Medulla oblongata (tissue), 1 donor: ENCODE data around the gene ANKRD55.
"Not testable (repeated sequence)": the region's sequence is repeated elsewhere in the genome, so short reads cannot be mapped to it uniquely, and the experiment has no call there.

Experiments
- DNase-seq: peaks from one replicate; pipeline ENCODE4 v3.0.0-alpha.2; 2015; ENCODE audit errors: extremely low spot score

The ANKRD55 gene

DNA sequence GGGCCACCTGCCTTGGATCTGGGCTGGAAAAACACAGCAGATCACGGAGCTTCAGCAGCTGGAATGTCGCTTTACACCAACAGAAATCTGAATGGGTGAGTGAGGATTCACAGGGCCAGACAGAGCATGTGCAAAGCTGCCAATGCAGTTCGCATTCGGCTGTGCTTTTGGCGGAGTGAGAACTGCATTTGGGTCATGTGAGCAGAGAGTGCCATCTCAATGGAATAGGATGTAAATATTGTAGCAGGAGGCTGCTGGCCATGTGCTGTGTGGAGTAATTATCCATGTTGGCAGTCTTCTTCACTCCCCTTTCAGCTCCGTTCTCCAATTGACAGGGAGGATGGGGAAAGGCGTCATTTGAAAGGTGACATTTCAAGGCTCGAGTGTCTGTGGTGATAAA, at the start of gene ANKRD55:
Gene ANKRD55, minus strand, starts transcription at position 101 of the 400 bp plus-strand sequence. CDS start 417 bp downstream, outside the sequence.
- no peak for DNase-seq

DNA sequence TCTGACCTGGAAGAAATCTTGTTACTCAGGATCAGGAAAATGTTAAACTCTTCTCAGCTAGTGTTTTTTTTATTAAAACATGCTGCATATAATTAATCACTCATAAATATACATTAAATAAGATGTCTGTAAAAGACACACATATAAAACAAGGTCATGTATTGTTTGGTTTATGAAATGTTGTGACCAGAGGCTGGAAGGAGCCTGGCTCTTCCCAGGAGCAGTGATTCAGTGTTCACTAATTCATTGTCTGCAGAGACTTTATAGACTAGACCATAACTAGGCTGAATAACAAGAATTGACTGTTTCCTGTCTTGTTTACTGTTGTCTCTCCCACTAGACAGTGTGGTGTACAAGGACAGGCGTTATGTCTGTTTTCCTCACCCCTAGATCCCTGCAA, 49.1 kb upstream of the ANKRD55 start:
- no peak for DNase-seq

DNA sequence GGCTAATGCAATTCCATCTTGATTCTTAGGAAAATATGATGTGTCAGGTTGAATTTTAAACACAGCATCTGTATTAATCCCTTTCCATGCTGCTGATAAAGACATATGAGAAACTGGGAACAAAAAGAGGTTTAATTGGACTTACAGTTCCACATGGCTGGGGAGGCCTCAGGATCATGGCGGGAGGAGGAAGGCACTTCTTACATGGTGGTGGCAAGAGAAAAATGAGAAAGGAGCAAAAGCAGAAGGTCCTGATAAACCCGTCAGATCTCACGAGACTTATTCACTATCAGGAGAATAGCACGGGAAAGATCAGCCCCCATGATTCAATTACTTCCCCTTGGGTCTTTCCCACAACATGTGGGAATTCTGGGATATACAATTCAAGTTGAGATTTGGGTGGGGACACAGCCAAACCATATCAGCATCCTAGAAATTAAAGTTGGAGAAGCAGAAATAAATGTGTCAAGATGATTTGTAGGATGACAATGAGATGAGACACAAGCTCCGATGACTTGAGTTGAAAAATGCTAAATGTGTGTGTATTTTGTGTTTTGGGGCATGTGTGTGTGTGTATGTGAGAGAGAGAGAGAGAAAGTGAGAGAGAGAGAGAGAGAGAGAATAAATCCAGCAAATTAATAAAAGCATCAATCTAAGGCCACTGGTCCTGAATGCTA, 48.5 kb upstream of the ANKRD55 start:
- no peak for DNase-seq

DNA sequence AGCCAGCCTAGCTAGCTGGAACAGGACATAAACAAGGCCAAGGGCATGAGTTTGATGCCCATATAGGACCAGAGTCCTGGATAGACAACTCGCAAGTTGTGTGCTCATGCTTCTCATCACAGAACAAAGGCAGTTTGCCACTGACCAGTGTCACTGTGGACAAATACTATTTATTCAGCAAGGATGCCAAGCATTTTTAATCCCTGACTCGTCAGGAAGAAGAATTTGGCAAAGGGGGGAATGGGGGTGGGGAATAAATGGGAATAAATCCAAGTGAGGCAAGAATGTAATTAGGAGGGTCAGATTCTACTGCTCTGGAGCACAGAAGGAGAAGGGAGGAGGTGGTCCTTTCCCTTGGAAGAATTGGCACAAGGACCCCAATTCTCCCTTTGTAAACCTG, 46.8 kb upstream of the ANKRD55 start:
- DNase-seq: no peak

DNA sequence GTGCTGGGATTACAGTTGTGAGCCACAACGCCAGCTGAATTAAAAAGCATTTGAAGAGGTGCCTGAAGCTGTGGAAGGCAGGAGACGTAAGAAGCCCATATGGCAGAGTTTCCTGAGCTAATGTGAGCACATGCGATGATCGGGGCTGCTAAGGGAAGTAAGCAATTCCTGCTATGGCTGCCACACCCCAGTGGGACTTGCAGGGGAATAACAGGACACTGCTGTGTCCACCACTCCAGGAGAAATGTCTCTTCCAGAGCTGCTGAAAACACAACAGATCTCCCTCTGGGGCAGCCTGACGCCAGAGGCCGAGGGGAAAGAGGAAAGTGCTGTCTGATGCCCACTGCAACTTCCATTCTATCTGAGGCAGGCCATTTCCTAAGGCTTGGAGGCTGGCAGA, 46.2 kb upstream of the ANKRD55 start:
- no peak for DNase-seq

DNA sequence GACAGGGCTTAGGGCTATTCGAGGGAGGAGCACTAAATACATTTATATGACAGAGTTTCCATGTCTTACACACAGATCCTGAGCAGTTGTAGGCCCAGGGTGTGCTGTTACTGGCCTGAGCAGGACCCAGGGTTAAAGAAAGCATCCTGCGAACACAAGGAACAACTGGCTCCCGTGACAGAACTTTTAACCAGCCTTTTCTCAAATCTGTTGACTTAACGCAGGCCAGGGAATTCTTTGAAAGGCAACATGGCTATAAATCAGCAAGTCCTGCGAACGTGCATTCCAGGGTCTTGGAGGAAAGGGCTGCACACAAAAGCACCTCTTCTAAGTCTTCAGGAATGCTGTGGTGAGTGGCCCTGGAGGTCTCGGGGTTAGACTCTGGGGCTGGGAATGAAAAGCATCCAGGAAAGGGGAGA, 45.2 kb upstream of the ANKRD55 start:
- DNase-seq: no peak

DNA sequence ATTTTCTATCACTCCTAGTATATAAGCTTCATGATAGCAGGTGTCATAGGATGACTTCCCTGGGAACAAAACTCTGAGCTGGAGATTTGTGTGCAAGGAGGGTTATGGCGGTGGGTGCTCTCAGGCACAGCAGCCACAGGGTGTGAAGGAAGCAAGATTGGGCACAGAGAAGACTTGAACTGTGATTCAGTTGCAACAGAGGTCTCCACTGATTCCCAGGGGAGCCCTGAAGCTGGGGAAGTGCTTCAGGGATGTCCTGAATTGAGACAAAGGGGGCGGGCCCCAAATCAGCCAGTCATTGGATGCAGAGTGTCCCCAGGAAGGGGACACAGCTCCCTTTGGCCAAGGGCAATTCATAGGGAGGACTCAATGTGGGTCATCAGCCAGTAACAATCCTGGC, 44.4 kb upstream of the ANKRD55 start:
- no peak for DNase-seq

DNA sequence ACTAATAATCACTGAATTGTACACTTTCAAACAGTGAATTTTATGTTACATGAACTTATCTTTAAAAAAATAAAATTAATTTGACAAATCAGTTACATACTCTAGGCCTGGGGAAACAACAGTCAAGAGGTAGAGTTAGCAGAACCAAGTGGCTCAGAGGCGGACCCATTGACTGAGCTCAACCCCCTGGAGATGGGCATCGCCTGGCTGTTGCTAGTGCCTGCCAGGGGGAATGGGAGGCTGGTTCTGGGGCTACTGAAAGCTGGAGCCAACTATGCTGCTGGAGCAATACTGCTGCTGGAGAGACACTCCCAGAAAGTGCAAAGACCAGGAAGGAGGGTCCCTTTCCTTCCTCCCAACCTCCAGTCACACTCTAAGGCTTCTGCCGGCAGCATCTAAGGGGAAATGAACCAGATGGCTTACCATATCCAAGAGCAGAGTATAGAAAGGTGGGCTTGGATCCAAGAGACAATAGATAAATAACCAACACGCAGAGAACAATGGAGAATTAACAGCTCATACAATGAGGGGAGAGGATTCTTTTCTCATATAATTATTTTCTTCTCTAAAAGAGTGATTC, 40.3 kb upstream of the ANKRD55 start:
- peak; percentile 28 for DNase-seq

DNA sequence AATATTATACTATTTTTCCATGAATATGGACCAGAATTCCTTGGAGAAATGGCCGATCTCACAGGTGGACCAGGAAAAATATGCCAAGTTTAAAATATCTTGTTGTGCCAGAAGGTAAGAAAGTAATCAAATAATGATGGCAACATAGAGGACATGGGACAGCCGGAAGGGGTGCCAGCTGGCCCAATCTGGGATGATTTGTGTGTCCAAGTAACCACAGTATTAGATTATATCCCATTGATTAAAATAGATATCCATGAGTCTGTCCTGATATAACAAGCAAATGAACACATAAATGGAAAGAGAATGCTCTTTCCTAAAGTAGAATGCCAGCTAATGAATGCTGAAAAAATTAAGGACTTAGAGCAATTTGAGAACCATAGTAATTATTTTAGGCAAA, 39.6 kb upstream of the ANKRD55 start:
- DNase-seq: no peak

DNA sequence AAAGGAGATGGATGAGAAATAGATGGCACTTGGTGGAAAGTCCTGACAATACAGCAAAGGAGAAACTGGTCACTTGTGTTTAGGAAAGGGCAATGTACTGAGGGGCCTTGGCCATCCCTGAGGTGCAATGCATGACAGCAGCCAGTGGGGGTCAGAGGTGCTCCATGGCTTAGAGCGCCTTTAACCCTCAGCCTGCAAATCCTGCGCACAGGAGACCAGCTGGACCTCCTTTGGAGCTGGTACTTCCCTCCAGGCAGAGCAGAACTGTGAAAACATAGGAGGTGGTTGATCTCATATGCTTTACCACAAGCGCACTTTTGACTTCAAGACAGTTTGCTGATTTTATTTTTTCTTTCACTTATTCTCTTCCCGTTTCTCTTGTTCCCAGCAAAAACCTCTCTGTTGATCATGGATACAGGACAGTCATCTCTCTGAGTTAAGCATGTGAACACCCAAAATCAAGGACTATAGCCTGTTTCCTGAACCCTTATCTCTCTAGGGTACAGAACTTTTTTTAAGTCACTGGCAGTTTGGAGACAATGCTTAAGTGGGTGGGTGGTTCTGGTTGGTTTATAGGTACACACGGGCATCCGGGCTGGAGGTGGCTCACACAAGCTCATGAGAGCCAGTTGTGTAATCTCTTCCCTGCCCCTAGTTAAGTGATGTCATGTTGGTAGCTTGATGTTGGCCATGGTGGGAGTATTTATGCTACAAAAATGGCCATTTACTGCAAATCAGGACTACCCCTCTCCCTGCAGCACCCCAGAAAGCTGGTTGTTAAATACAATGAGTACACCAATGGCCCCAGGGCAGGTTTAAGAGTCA, 37.6 kb upstream of the ANKRD55 start:
- peak; percentile 93 for DNase-seq

DNA sequence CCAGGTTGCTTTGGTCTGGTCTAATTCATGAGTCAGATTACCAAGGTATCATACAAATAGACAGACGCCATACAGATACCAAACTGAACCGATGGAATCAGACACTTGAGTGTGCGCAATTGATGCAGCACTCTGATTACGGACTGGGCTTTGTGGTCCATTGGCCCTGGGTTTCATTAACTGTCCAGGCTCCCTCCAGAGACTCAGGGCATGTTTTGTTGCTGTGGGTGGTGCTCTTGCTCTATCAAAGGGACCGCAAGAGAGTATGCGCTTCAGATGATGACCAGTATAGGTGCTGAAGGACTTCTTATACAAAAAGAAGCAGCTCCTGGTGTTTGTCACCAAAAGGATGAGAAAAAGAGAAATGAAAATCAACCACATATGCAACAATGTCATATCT, 36.9 kb upstream of the ANKRD55 start:
- peak; percentile 18 for DNase-seq

DNA sequence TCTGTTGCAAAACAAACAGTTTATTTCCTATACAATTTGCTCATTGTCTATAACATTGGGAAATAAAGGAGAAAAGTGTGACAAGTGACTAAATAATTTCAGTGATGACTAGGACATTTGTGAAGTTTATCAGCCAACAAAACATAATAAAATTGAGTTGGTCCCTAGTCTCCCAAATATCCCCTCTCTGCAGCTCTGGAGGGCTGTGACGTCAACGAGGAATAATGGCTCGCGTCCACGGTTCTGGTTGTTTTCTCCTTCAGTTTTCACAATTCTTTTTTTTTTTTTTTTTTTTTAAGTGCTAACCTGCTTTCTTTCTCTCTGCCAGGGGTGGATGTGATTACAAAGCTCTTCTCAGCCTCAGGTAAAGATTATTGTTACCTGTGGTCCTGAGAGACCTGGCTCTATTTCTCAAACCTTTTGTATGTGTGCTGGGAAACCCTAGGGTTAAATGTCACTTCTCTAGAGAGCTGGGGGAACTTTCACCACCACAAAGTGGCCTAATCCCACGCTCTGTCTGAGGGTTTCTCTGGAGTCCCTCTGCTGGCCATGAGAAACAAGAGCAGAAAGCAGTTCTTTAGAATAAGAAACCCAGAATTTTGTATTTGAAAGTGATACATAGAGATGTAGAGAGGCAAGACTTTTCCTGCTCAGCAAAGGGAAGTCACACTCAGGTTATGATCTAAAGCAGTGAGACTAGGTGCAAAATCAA, 36.2 kb upstream of the ANKRD55 start:
- DNase-seq: peak; percentile 41

DNA sequence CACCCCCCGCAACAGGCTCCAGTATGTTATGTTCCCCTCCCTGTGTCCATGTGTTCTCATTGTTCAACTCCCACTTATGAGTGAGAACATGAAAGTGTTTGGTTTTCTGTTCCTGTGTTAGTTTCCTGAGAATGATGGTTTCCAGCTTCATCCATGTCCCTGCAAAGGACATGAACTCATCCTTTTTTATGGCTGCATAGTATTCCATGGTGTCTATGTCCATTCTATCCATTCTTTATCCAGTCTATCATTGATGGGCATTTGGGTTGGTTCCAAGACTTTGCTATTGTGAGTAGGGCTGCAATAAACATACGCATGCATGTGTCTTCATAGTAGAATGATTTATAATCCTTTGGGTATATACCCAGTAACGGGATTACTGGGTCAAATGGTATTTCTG, 35.6 kb upstream of the ANKRD55 start:
- not testable (repeated sequence) for DNase-seq

DNA sequence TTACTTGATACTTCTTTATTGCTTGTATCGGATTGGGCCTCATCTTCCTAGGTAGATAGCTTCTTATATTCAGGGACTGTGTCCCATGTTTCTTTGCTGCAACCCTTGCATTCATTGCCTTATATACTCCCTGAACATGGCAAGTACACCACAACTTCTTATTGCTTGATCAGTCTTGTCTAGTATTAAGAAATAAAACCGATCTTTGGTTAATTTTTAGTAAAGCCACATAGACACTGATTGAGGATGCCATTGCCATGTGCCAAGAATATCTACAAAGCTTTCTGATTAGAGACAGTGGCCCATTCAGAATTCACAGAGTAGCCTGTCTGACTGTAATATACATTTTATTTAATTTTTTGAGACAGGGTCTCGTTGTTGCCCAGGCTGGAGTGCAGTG, 34.7 kb upstream of the ANKRD55 start:
- no peak for DNase-seq

DNA sequence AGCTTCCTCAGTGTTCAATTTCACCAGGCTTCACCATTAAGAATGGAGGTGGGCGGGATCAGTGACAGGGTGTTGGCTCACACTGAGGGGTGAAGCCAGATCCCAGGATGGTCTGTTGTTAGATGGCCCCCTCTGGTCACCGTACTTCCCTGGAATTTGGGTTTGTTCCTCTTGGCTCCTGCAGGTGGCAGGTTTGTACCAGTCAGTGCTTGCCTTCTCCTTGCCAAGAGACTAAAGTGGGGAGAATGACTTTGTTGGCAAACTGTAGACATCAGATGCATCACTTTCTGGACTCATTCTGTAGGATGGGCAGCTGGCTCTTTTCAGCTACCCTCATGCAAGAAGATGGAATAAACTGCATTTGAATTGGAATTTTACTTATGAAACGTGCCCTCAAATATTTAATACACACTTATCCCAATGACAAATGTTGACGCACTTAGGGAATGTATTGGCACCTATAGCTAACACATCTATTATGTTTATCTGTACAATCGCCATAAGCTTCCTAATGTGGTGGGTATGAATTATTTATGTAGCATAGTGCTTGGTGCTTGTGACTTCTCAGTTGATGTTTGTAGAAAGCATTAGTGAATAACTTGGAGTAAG, 31.4 kb upstream of the ANKRD55 start:
- DNase-seq: peak; percentile 56

DNA sequence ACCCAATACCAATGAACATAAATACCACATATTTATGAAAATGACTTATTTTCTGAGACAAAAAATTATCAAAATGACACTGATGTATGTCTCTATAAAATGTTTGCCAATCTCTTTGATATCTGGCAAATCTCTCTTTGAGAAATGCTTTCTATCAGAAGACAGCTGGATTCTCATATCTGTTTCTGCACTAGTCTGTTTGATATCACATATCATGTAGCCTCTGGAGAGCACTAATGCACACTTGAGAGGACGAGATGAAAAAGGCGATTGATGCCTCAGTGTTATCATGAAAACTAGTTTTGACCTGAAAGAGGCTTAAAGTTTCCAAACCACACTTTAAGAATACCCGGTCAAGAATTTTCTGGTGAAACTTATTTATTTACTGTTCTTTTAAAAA, 29.1 kb upstream of the ANKRD55 start:
- DNase-seq: no peak

DNA sequence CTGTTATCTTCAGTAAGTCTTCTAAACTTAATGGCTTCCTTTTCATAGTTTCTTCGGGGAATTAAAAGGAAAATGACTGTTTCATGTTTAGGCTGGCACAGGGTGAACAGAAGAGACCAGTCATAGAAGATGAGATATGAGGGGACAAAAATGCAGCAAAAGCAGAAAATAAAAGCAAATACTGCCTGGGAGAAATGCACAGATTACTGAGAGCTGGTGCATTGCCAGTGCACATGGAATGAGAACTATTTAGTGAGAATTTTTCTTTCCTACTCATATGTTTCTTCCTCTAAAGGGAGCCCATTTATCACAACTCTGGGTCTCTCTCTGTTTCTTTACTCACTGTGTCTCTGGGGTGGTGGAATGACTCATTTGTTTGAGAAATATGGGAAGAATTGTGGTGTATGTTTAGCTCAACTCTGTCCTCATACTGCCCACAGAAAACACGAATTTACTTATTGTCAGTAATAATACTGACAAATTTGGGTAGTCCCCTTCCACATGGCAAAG, 25.9 kb upstream of the ANKRD55 start:
- no peak for DNase-seq

DNA sequence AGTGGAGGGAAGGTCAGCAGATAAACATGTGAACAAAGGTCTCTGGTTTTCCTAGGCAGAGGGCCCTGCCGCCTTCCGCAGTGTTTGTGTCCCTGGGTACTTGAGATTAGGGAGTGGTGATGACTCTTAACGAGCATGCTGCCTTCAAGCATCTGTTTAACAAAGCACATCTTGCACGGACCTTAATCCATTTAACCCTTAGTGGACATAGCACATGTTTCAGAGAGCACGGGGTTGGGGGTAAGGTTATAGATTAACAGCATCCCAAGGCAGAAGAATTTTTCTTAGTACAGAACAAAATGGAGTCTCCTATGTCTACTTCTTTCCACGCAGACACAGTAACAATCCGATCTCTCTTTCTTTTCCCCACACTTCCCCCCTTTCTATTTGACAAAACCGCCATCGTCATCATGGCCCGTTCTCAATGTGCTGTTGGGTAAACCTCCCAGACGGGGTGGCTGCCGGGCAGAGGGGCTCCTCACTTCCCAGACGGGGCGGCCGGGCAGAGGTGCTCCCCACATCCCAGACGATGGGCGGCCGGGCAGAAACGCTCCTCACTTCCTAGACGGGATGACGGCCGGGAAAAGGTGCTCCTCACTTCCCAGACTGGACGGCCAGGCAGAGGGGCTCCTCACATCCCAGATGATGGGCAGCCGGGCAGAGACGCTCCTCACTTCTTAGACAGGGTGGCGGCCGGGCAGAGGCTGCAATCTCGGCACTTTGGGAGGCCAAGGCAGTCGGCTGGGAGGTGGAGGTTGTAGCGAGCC, 24.8 kb upstream of the ANKRD55 start:
- DNase-seq: not testable (repeated sequence)

DNA sequence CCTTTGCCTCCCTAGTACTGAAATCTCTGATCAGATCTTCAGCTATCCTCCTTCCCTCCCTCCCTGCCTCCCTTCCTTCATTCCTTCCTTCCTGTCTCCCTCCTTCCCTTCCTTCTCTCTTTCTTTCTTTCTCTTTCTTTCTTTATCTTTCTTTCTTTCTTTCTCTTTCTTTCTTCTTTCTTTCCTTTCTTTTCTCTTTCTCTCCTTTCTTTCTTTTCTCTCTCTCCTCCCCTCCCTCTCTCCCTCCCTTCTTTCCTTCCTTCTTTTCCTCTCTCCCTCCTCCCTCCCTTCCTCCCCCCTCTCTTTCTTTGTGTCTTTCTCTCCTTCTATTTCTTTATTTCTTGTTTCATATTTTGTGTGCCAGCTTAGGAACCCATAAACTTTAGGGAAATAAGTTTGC, 23.9 kb upstream of the ANKRD55 start:
- no peak for DNase-seq

DNA sequence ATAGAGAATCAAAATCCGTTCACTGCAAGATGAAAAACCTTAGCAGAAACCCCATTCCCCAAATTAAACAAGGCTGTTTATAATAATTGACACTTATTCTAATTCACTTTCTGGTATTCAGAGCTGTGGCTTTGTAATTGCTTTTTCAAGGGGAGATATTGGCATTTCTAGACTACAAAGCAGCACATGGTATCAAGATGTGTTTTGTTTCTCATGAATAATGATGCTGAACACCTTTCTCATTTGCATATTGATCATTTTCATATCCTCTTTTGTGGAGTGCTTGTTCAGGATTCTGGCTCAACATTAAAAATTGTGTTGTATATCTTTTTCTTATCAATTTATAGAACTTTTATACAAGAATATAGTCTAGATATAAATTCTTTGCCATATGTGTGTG, 22.4 kb upstream of the ANKRD55 start:
- DNase-seq: no peak

DNA sequence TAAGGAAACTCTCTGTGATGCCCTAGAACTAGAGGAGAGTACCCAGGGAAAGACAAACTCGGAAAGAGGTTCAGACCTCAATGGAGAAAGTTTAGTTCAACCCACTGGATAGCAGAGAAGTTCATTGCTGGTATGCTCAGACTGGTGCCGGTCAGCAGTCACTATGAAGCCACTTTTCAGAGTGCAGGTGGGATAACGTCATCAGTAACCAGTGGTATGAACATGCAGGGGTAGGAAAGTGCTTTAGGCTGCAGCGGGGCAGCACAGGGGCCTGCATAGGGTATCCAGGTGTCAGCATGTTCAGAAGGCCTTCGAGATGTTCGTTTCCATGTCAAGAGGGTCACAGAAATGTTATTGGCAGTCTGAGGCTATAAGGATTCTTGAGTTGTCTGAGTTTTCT, 20.8 kb upstream of the ANKRD55 start:
- DNase-seq: no peak
